Measurements from ENCODE around the gene KCNN1. TPM values are rescaled to one million over a fixed set of nuclear protein-coding genes. Genes with fewer than 3 reads are reported as not detected.

Gene KCNN1
- total RNA-seq, 4 donors from 2014 or later = not detected

GRCh38 chr19:17942181-17942580 is 24.7 kb upstream of the KCNN1 start:
- in situ Hi-C loops (cut with MboI; ENCODE audit: low sequenced_read_pairs in 4 of 4) (loop anchor here in 2 of 4 donors (10.0 to 25.0 kb wide), 2 partner anchors 53 to 120 kb away; no protein-coding TSS in a partner anchor), intact Hi-C loops (cut with DNase I; ENCODE audit: low total_unique reads) (no loop called here)
- ATAC-seq = no peak
- H3K4me3 ChIP-seq = no peak overlapping the region
- peaks cover 0 to 42% of the 10 kb centered on the region in 2 donors for H3K36me3 ChIP-seq
- H3K27ac ChIP-seq = no peak overlapping the region
- TF ChIP-seq POLR2A (IDR thresholded peaks at IDR 0.05) (no peak), CTCF (IDR thresholded peaks at IDR 0.05 in 4 of 5, conservative IDR thresholded peaks at IDR 0.05 in 1 of 5) (no peak)
- H3K27me3 ChIP-seq = no peaks in the 10 kb centered on the region
- no peaks in the 10 kb centered on the region for H3K9me3 ChIP-seq
- DNase-seq = no peak
- peaks cover 0 to 2% of the 10 kb centered on the region in 2 donors for H3K4me1 ChIP-seq

- no peak overlapping the region for H3K4me3 ChIP-seq
- intact Hi-C loops (cut with DNase I; ENCODE audit: low total_unique reads) (no loop called here), in situ Hi-C loops (cut with MboI; ENCODE audit: low sequenced_read_pairs in 4 of 4) (loop anchor here in 2 of 4 donors (10.0 to 25.0 kb wide), 2 partner anchors 52 to 120 kb away; no protein-coding TSS in a partner anchor)
- peaks cover 0 to 5% of the 10 kb centered on the region in 2 donors for H3K4me1 ChIP-seq
- no peak for ATAC-seq
- DNase-seq = no peak
- TF ChIP-seq CTCF (IDR thresholded peaks at IDR 0.05 in 4 of 5, conservative IDR thresholded peaks at IDR 0.05 in 1 of 5) (no peak), POLR2A (IDR thresholded peaks at IDR 0.05) (no peak)
- no peaks in the 10 kb centered on the region for H3K27me3 ChIP-seq
- no peak overlapping the region for H3K27ac ChIP-seq
- H3K36me3 ChIP-seq = peaks cover 0 to 37% of the 10 kb centered on the region in 2 donors
- H3K9me3 ChIP-seq = no peaks in the 10 kb centered on the region
Measured at GRCh38 chr19:17942582-17943273, 24.2 kb upstream of the KCNN1 start.

- intact Hi-C loops (cut with DNase I; ENCODE audit: low total_unique reads) (no loop called here), in situ Hi-C loops (cut with MboI; ENCODE audit: low sequenced_read_pairs in 4 of 4) (loop anchor here in 2 of 4 donors (10.0 to 25.0 kb wide), 2 partner anchors 51 to 119 kb away; no protein-coding TSS in a partner anchor)
- Histone ChIP-seq H3K9me3 (no peaks in the 10 kb centered on the region), H3K4me3 (no peak overlapping the region), H3K27ac (no peak overlapping the region), H3K27me3 (no peaks in the 10 kb centered on the region), H3K4me1 (peaks cover 0 to 8% of the 10 kb centered on the region in 2 donors), H3K36me3 (peaks cover 0 to 35% of the 10 kb centered on the region in 2 donors)
- DNase-seq (no peak), ATAC-seq (no peak)
- TF ChIP-seq CTCF (IDR thresholded peaks at IDR 0.05 in 4 of 5, conservative IDR thresholded peaks at IDR 0.05 in 1 of 5) (no peak), POLR2A (IDR thresholded peaks at IDR 0.05) (no peak)
Measured at GRCh38 chr19:17943274-17944221, 23.4 kb upstream of the KCNN1 start.

- intact Hi-C loops (cut with DNase I; ENCODE audit: low total_unique reads) (no loop called here), in situ Hi-C loops (cut with MboI; ENCODE audit: low sequenced_read_pairs in 4 of 4) (loop anchor here in 2 of 4 donors (10.0 to 25.0 kb wide), 2 partner anchors 50 to 118 kb away; no protein-coding TSS in a partner anchor)
- H3K36me3 ChIP-seq = peaks cover 0 to 30% of the 10 kb centered on the region in 2 donors
- DNase-seq (no peak), ATAC-seq (no peak)
- TF ChIP-seq POLR2A (IDR thresholded peaks at IDR 0.05) (no peak), CTCF (IDR thresholded peaks at IDR 0.05 in 4 of 5, conservative IDR thresholded peaks at IDR 0.05 in 1 of 5) (no peak)
- no peak overlapping the region for H3K4me3 ChIP-seq
- no peaks in the 10 kb centered on the region for H3K9me3 ChIP-seq
- H3K27ac ChIP-seq = no peak overlapping the region
- H3K27me3 ChIP-seq = peaks cover 5 to 7% (median 7%) of the 10 kb centered on the region in 3 donors
- H3K4me1 ChIP-seq = peaks cover 5 to 14% of the 10 kb centered on the region in 2 donors
Measured at GRCh38 chr19:17944301-17944700, 22.6 kb upstream of the KCNN1 start.
